PC-9 (cell line): ENCODE results near the gene RALGPS1. TPM values are rescaled to one million over a fixed set of nuclear protein-coding genes. Genes with fewer than 3 reads are reported as not detected.

Source experiments
- BruUV-seq: library from RNA; stranded (reverse); fragments of 400-500 nt; replicated peaks from 2 replicates; lab custom pipeline; 2021; lab: Mats Ljungman, UMichigan
- CTCF ChIA-PET: fragments of 300-600 bp; sonication (Branson Sonifier 250); formaldehyde crosslinking; loops from one replicate; lab custom pipeline; 2022; ENCODE audit warnings: antibody characterized with exemption; lab: Charles Lee
- POLR2A ChIA-PET: fragments of 300-600 bp; sonication (Branson Sonifier 250); formaldehyde crosslinking; loops from one replicate; lab custom pipeline; 2022; ENCODE audit warnings: antibody characterized with exemption; ENCODE audit not compliant: unreplicated experiment; lab: Charles Lee
- DNase-seq, 2 experiments: peaks; one replicate each; pipeline versions ENCODE4 v3.0.0 to v3.0.0-alpha.2; 2015 to 2022; ENCODE audit warnings: mixed read lengths in 1 of 2
- H2AFZ ChIP-seq: fragments of 200-600 bp; sonication (generic); 2 replicates; pipeline ENCODE4 v1.8.1; 2017; ENCODE audit warnings: antibody characterized with exemption
- H3F3A ChIP-seq: fragments of 200-600 bp; sonication (generic); 2 replicates; pipeline ENCODE4 v1.8.1; 2017; ENCODE audit warnings: antibody characterized with exemption, mild to moderate bottlenecking, low read depth; ENCODE audit not compliant: insufficient read depth
- H3K27ac ChIP-seq: fragments of 200-600 bp; sonication (generic); 2 replicates; pipeline ENCODE4 v1.6.1; 2016; ENCODE audit warnings: mixed run types
- H3K27me3 ChIP-seq: fragments of 200-600 bp; sonication (generic); 2 replicates; pipeline ENCODE4 v1.6.1; 2016; ENCODE audit warnings: low read depth, mixed run types; ENCODE audit not compliant: insufficient read depth
- H3K36me3 ChIP-seq: fragments of 200-600 bp; sonication (generic); 2 replicates; pipeline ENCODE4 v1.6.1; 2016; ENCODE audit warnings: low read depth, mixed run types
- H3K4me1 ChIP-seq: fragments of 200-600 bp; sonication (generic); replicated peaks from 2 replicates; pipeline ENCODE4 v1.6.1; 2016; ENCODE audit warnings: mixed run types; ENCODE audit not compliant: insufficient read depth
- H3K4me2 ChIP-seq: fragments of 200-600 bp; sonication (generic); 2 replicates; pipeline ENCODE4 v1.6.1; 2017; ENCODE audit warnings: mixed run types
- H3K4me3 ChIP-seq: fragments of 200-600 bp; sonication (generic); 2 replicates; pipeline ENCODE4 v1.6.1; 2016; ENCODE audit warnings: mixed run types
- H3K79me2 ChIP-seq: fragments of 200-600 bp; sonication (generic); 2 replicates; pipeline ENCODE4 v1.6.1; 2017; ENCODE audit warnings: low read depth, mixed run types
- H3K9me2 ChIP-seq: fragments of 200-600 bp; sonication (generic); 2 replicates; pipeline ENCODE4 v1.8.1; 2017; ENCODE audit warnings: mild to moderate bottlenecking; ENCODE audit not compliant: insufficient read depth
- H3K9me3 ChIP-seq: fragments of 200-600 bp; sonication (generic); 2 replicates; pipeline ENCODE4 v1.8.1; 2016; ENCODE audit warnings: low read depth; ENCODE audit not compliant: insufficient read depth
- H4K20me1 ChIP-seq: fragments of 200-600 bp; sonication (generic); 2 replicates; pipeline ENCODE4 v1.8.1; 2017; ENCODE audit not compliant: insufficient read depth
- CTCF ChIP-seq: fragments of 200-600 bp; sonication (generic); conservative IDR thresholded peaks from 2 replicates; pipeline ENCODE4 v1.6.1; 2017; ENCODE audit warnings: mixed run types, antibody characterized with exemption, mild to moderate bottlenecking, moderate library complexity
- EZH2 ChIP-seq: fragments of 200-600 bp; sonication (generic); IDR thresholded peaks from 2 replicates; pipeline ENCODE4 v1.8.0; 2017; ENCODE audit warnings: antibody characterized with exemption, low read depth
- intact Hi-C: fragments of 100-400 bp; cut with micrococcal nuclease; formaldehyde crosslinking; loops from one replicate; pipeline ENCODE4 v1.10.0; 2022; ENCODE audit not compliant: unreplicated experiment
- total RNA-seq: library from RNA; stranded (reverse); gene quantifications from 2 replicates; pipeline ENCODE4 v1.2.3, GENCODE V29; 2021

RALGPS1 gene
- total RNA-seq, 1 experiment from 2014 or later = 23.3 TPM

- Histone ChIP-seq H3K4me2 (peak overlapping the region; percentile 81), H3K36me3 (no peaks in the 10 kb centered on the region), H3K4me3 (peak overlapping the region; percentile 82; the same call in 1 of the 2 replicates), H3K79me2 (no peaks in the 10 kb centered on the region), H3K27me3 (no peaks in the 10 kb centered on the region), H3K4me1 (no peaks in the 10 kb centered on the region), H3K9me2 (no peaks in the 10 kb centered on the region), H2AFZ (no peak overlapping the region), H3K9me3 (no peaks in the 10 kb centered on the region), H4K20me1 (no peaks in the 10 kb centered on the region; the same call in 1 of the 2 replicates), H3F3A (peaks cover 15% of the 10 kb centered on the region; the same call in 1 of the 2 replicates), H3K27ac (no peak overlapping the region)
- DNase-seq = no peak
- TSS peak; percentile 28 for BruUV-seq
- TF ChIP-seq CTCF = no peak
- no peak for TF ChIP-seq EZH2
- POLR2A ChIA-PET = interaction anchor here (0.6 kb wide), 1 partner anchor 199 kb away, joined by 4 read pairs; no protein-coding TSS in a partner anchor
- intact Hi-C loops = loop anchor here (2.0 to 10.0 kb wide), 2 partner anchors 171 to 499 kb away; partner anchors contain the start of gene SLC2A8
- CTCF ChIA-PET = interaction anchor here (0.6 kb wide), 1 partner anchor 1485 kb away, joined by 3 read pairs; no protein-coding TSS in a partner anchor
Observed at GRCh38 chr9:127225801-127226625, 311.4 kb downstream of the RALGPS1 start.

GRCh38 chr9:127229691-127230417, 315.3 kb downstream of the RALGPS1 start:
- no peaks in the 10 kb centered on the region for H3K9me2 ChIP-seq
- H3K36me3 ChIP-seq = no peaks in the 10 kb centered on the region
- no peaks in the 10 kb centered on the region for H3F3A ChIP-seq
- no peak overlapping the region for H3K27ac ChIP-seq
- ChIA-PET POLR2A (no interaction called here), CTCF (no interaction called here)
- no peaks in the 10 kb centered on the region; the same call in 1 of the 2 replicates for H4K20me1 ChIP-seq
- no peak overlapping the region for H3K4me3 ChIP-seq
- H3K79me2 ChIP-seq = no peaks in the 10 kb centered on the region
- H3K4me2 ChIP-seq = no peak overlapping the region
- no peaks in the 10 kb centered on the region for H3K4me1 ChIP-seq
- H3K9me3 ChIP-seq = no peaks in the 10 kb centered on the region
- H2AFZ ChIP-seq = no peak overlapping the region
- TF ChIP-seq CTCF (no peak), EZH2 (no peak)
- DNase-seq = no peak
- intact Hi-C loops = loop anchor here (10.0 kb wide), 1 partner anchor 495 kb away; no protein-coding TSS in a partner anchor
- no TSS peak for BruUV-seq
- no peaks in the 10 kb centered on the region for H3K27me3 ChIP-seq

GRCh38 chr9:127231666-127232065, 317.1 kb downstream of the RALGPS1 start:
- Histone ChIP-seq H3K4me2 (no peak overlapping the region), H3K9me2 (no peaks in the 10 kb centered on the region), H3K9me3 (no peaks in the 10 kb centered on the region; the same call in 1 of the 2 replicates), H4K20me1 (no peaks in the 10 kb centered on the region), H3K79me2 (no peaks in the 10 kb centered on the region), H3K4me3 (no peak overlapping the region), H3K36me3 (no peaks in the 10 kb centered on the region), H3K27me3 (no peaks in the 10 kb centered on the region), H3F3A (no peaks in the 10 kb centered on the region), H2AFZ (no peak overlapping the region), H3K4me1 (no peaks in the 10 kb centered on the region), H3K27ac (no peak overlapping the region)
- TF ChIP-seq EZH2 (no peak), CTCF (no peak)
- DNase-seq = no peak
- CTCF ChIA-PET = no interaction called here
- no TSS peak for BruUV-seq
- POLR2A ChIA-PET = no interaction called here
- intact Hi-C loops = no loop called here
